ENCODE data around the gene TEDC2.
"Not testable (repeated sequence)": the region's sequence is repeated elsewhere in the genome, so short reads cannot be mapped to it uniquely, and the experiment has no call there.

TEDC2 gene

GRCh38 chr16:2476345-2476720, 16.4 kb downstream of the TEDC2 start:
- no peak for DNase-seq (ENCODE audit: low read depth)

GRCh38 chr16:2476741-2477140, 16.8 kb downstream of the TEDC2 start:
- no peak for DNase-seq (ENCODE audit: low read depth)

GRCh38 chr16:2477327-2477726, 17.4 kb downstream of the TEDC2 start:
- no peak for DNase-seq (ENCODE audit: low read depth)

GRCh38 chr16:2478279-2478678, 18.4 kb downstream of the TEDC2 start:
- DNase-seq (ENCODE audit: low read depth): no peak

GRCh38 chr16:2479996-2480395, 20.1 kb downstream of the TEDC2 start:
- DNase-seq (ENCODE audit: low read depth): not testable (repeated sequence)

- no peak for DNase-seq (ENCODE audit: low read depth)
Observed at GRCh38 chr16:2480948-2481347, 21.0 kb downstream of the TEDC2 start.

- no peak for DNase-seq (ENCODE audit: low read depth)
Observed at GRCh38 chr16:2481676-2482075, 21.8 kb downstream of the TEDC2 start.

GRCh38 chr16:2482249-2482648, 22.3 kb downstream of the TEDC2 start:
- DNase-seq (ENCODE audit: low read depth): no peak

GRCh38 chr16:2482708-2483534, 23.0 kb downstream of the TEDC2 start:
- DNase-seq (ENCODE audit: low read depth): no peak

GRCh38 chr16:2483939-2484897, 24.3 kb downstream of the TEDC2 start:
- no peak for DNase-seq (ENCODE audit: low read depth)

GRCh38 chr16:2484898-2485508, 25.1 kb downstream of the TEDC2 start:
- no peak for DNase-seq (ENCODE audit: low read depth)

- DNase-seq (ENCODE audit: low read depth): no peak
Observed at GRCh38 chr16:2485811-2486507, 26.1 kb downstream of the TEDC2 start.

- DNase-seq (ENCODE audit: low read depth): no peak
Observed at GRCh38 chr16:2486645-2487516, 27.0 kb downstream of the TEDC2 start.

- DNase-seq (ENCODE audit: low read depth): no peak
Observed at GRCh38 chr16:2487517-2487842, 27.6 kb downstream of the TEDC2 start.

- DNase-seq (ENCODE audit: low read depth): no peak
Observed at GRCh38 chr16:2487903-2488531, 28.1 kb downstream of the TEDC2 start.

- no peak for DNase-seq (ENCODE audit: low read depth)
Observed at GRCh38 chr16:2489581-2489980, 29.7 kb downstream of the TEDC2 start.

GRCh38 chr16:2490190-2491105, 30.5 kb downstream of the TEDC2 start:
- no peak for DNase-seq (ENCODE audit: low read depth)

GRCh38 chr16:2492292-2492691, 32.4 kb downstream of the TEDC2 start:
- no peak for DNase-seq (ENCODE audit: low read depth)

GRCh38 chr16:2493605-2494004, 33.7 kb downstream of the TEDC2 start:
- no peak for DNase-seq (ENCODE audit: low read depth)

GRCh38 chr16:2494616-2495015, 34.7 kb downstream of the TEDC2 start:
- DNase-seq (ENCODE audit: low read depth): no peak
